ENCODE data around the gene ENOX1.

DNA sequence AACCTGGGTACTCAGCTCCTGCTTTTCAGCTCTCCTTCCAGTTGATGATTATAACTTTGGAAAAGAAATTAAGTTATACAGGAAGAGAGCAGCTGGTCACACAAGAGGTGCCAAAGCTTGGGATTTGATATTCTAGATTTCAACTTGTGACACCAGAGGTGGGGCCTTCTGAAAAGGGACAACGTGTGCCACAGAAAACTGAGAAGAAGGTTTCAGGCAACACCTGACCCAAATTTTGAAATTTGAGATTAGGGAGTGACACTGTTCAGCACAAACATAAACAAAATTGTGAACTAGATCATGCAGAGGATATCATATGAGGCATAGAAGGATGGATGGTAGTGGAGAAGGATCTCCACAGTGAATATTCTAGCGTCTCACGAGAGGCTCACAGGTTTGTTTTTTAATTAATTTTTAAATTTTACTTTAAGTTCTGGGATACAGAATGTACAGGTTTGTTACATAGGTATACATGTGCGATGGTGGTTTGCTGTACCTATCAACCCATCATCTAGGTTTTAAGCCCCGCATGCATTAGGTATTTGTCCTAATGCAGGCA lies 379.7 kb downstream of the ENOX1 start:
- TF ChIP-seq, protein P1, sequence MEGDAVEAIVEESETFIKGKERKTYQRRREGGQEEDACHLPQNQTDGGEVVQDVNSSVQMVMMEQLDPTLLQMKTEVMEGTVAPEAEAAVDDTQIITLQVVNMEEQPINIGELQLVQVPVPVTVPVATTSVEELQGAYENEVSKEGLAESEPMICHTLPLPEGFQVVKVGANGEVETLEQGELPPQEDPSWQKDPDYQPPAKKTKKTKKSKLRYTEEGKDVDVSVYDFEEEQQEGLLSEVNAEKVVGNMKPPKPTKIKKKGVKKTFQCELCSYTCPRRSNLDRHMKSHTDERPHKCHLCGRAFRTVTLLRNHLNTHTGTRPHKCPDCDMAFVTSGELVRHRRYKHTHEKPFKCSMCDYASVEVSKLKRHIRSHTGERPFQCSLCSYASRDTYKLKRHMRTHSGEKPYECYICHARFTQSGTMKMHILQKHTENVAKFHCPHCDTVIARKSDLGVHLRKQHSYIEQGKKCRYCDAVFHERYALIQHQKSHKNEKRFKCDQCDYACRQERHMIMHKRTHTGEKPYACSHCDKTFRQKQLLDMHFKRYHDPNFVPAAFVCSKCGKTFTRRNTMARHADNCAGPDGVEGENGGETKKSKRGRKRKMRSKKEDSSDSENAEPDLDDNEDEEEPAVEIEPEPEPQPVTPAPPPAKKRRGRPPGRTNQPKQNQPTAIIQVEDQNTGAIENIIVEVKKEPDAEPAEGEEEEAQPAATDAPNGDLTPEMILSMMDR (tag by site-specific recombination; IDR thresholded peaks at IDR 0.05) = no peak
- TF ChIP-seq ZNF302 (tag by site-specific recombination; IDR thresholded peaks at IDR 0.05; ENCODE audit: low read depth) = no peak
- no peak for TF ChIP-seq ZNF274 (IDR thresholded peaks at IDR 0.05; ENCODE audit: low read length)
- TF ChIP-seq ZNF274 (tag by site-specific recombination; IDR thresholded peaks at IDR 0.05; ENCODE audit: borderline replicate concordance) = no peak
- TF ChIP-seq REST (tag by site-specific recombination; IDR thresholded peaks at IDR 0.05) = no peak
- TF ChIP-seq ZNF132 (tag by site-specific recombination; IDR thresholded peaks at IDR 0.05; ENCODE audit: borderline replicate concordance) = no peak
- TF ChIP-seq ZNF510 (tag by site-specific recombination; IDR thresholded peaks at IDR 0.05; ENCODE audit: insufficient replicate concordance) = no peak
- TF ChIP-seq ZSCAN5A (tag by site-specific recombination; IDR thresholded peaks at IDR 0.05) = no peak
- no peak for TF ChIP-seq ZBTB7A (tag by site-specific recombination; IDR thresholded peaks at IDR 0.05; ENCODE audit: low read depth)
- no peak for TF ChIP-seq ZNF561 (tag by site-specific recombination; IDR thresholded peaks at IDR 0.05; ENCODE audit: borderline replicate concordance)
- TF ChIP-seq ZNF610 (tag by site-specific recombination; IDR thresholded peaks at IDR 0.05; ENCODE audit: borderline replicate concordance) = no peak
- TF ChIP-seq, protein P2, sequence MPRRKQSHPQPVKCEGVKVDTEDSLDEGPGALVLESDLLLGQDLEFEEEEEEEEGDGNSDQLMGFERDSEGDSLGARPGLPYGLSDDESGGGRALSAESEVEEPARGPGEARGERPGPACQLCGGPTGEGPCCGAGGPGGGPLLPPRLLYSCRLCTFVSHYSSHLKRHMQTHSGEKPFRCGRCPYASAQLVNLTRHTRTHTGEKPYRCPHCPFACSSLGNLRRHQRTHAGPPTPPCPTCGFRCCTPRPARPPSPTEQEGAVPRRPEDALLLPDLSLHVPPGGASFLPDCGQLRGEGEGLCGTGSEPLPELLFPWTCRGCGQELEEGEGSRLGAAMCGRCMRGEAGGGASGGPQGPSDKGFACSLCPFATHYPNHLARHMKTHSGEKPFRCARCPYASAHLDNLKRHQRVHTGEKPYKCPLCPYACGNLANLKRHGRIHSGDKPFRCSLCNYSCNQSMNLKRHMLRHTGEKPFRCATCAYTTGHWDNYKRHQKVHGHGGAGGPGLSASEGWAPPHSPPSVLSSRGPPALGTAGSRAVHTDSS (tag by site-specific recombination; IDR thresholded peaks at IDR 0.05) = no peak
- TF ChIP-seq ZNF121 (tag by site-specific recombination; IDR thresholded peaks at IDR 0.05) = no peak
- no peak for TF ChIP-seq ZNF768 (tag by site-specific recombination; IDR thresholded peaks at IDR 0.05)

Measured in HEK293 (cell line).